Measurements from ENCODE around the gene UGDH.
"Not testable (repeated sequence)": the region's sequence is repeated elsewhere in the genome, so short reads cannot be mapped to it uniquely, and the experiment has no call there.

UGDH gene

GRCh38 chr4:39514888-39515401 is 12.3 kb downstream of the UGDH start:
- TF ChIP-seq EZH2 (optimal IDR thresholded peaks at IDR 0.05; ENCODE audit: low read depth, low read length), result no peak
- no peak for TF ChIP-seq CTCF (IDR thresholded peaks at IDR 0.05; ENCODE audit: low read length)
- no peak for TF ChIP-seq EZH2phosphoT487 (IDR thresholded peaks at IDR 0.05; ENCODE audit: low read length)

GRCh38 chr4:39514266-39514665 is 13.0 kb downstream of the UGDH start:
- H3F3A ChIP-seq (ENCODE audit: insufficient read depth, low read length); H2AFZ ChIP-seq (ENCODE audit: low read length); H3K9me3 ChIP-seq (replicated peaks; ENCODE audit: insufficient read depth, low read length); H3K9ac ChIP-seq (ENCODE audit: low read length); DNase-seq; H3K36me3 ChIP-seq (replicated peaks; ENCODE audit: insufficient read depth, low read length); H3K79me2 ChIP-seq (ENCODE audit: low read length); H3K27me3 ChIP-seq (replicated peaks; ENCODE audit: insufficient read depth, low read length); H3K9me2 ChIP-seq (replicated peaks; ENCODE audit: insufficient read depth, low read length); H3K27ac ChIP-seq (ENCODE audit: low read length); H3K4me3 ChIP-seq (ENCODE audit: low read length); H4K20me1 ChIP-seq (ENCODE audit: insufficient read depth, low read length); H3K4me2 ChIP-seq (ENCODE audit: low read depth, low read length); H3K4me1 ChIP-seq (ENCODE audit: low read length): not testable (repeated sequence)

More at GRCh38 chr4:39514888-39515401, 12.3 kb downstream of the UGDH start:
- Histone ChIP-seq H3K9me2 (replicated peaks; ENCODE audit: insufficient read depth, low read length) (no peaks in the 10 kb centered on the region), H3K9ac (ENCODE audit: low read length) (no peak overlapping the region), H3K4me1 (ENCODE audit: low read length) (no peaks in the 10 kb centered on the region), H3K79me2 (ENCODE audit: low read length) (no peaks in the 10 kb centered on the region), H3K4me2 (ENCODE audit: low read depth, low read length) (no peak overlapping the region), H3K27me3 (replicated peaks; ENCODE audit: insufficient read depth, low read length) (no peaks in the 10 kb centered on the region), H4K20me1 (ENCODE audit: insufficient read depth, low read length) (no peaks in the 10 kb centered on the region), H3K27ac (ENCODE audit: low read length) (no peak overlapping the region), H3K36me3 (replicated peaks; ENCODE audit: insufficient read depth, low read length) (no peaks in the 10 kb centered on the region), H3K9me3 (replicated peaks; ENCODE audit: insufficient read depth, low read length) (no peaks in the 10 kb centered on the region), H3K4me3 (ENCODE audit: low read length) (no peak overlapping the region), H3F3A (ENCODE audit: insufficient read depth, low read length) (no peaks in the 10 kb centered on the region), H2AFZ (ENCODE audit: low read length) (no peak overlapping the region)
- no peak for DNase-seq

GRCh38 chr4:39510348-39510929 is 16.8 kb downstream of the UGDH start:
- H3K79me2 ChIP-seq (ENCODE audit: low read length), result no peaks in the 10 kb centered on the region
- no peaks in the 10 kb centered on the region for H3K36me3 ChIP-seq (replicated peaks; ENCODE audit: insufficient read depth, low read length)
- TF ChIP-seq EZH2phosphoT487 (IDR thresholded peaks at IDR 0.05; ENCODE audit: low read length) (no peak), EZH2 (optimal IDR thresholded peaks at IDR 0.05; ENCODE audit: low read depth, low read length) (no peak), CTCF (IDR thresholded peaks at IDR 0.05; ENCODE audit: low read length) (no peak)
- H3K9me2 ChIP-seq (replicated peaks; ENCODE audit: insufficient read depth, low read length), result no peaks in the 10 kb centered on the region
- H3K9me3 ChIP-seq (replicated peaks; ENCODE audit: insufficient read depth, low read length), result no peaks in the 10 kb centered on the region
- DNase-seq, result no peak
- no peaks in the 10 kb centered on the region for H3F3A ChIP-seq (ENCODE audit: insufficient read depth, low read length)
- H3K27ac ChIP-seq (ENCODE audit: low read length), result no peak overlapping the region
- no peak overlapping the region for H3K4me2 ChIP-seq (ENCODE audit: low read depth, low read length)
- H3K4me3 ChIP-seq (ENCODE audit: low read length), result no peak overlapping the region
- no peak overlapping the region for H2AFZ ChIP-seq (ENCODE audit: low read length)
- no peaks in the 10 kb centered on the region for H4K20me1 ChIP-seq (ENCODE audit: insufficient read depth, low read length)
- no peak overlapping the region for H3K9ac ChIP-seq (ENCODE audit: low read length)
- H3K27me3 ChIP-seq (replicated peaks; ENCODE audit: insufficient read depth, low read length), result no peaks in the 10 kb centered on the region
- no peaks in the 10 kb centered on the region for H3K4me1 ChIP-seq (ENCODE audit: low read length)

- Histone ChIP-seq H3K27me3 (replicated peaks; ENCODE audit: insufficient read depth, low read length) (no peaks in the 10 kb centered on the region), H3K9me2 (replicated peaks; ENCODE audit: insufficient read depth, low read length) (no peaks in the 10 kb centered on the region), H3K27ac (ENCODE audit: low read length) (no peak overlapping the region), H3K79me2 (ENCODE audit: low read length) (no peaks in the 10 kb centered on the region), H3K4me2 (ENCODE audit: low read depth, low read length) (no peak overlapping the region), H3K4me3 (ENCODE audit: low read length) (no peak overlapping the region), H2AFZ (ENCODE audit: low read length) (no peak overlapping the region), H3K9ac (ENCODE audit: low read length) (no peak overlapping the region), H3K9me3 (replicated peaks; ENCODE audit: insufficient read depth, low read length) (no peaks in the 10 kb centered on the region), H3K4me1 (ENCODE audit: low read length) (no peaks in the 10 kb centered on the region), H3K36me3 (replicated peaks; ENCODE audit: insufficient read depth, low read length) (no peaks in the 10 kb centered on the region), H4K20me1 (ENCODE audit: insufficient read depth, low read length) (no peaks in the 10 kb centered on the region), H3F3A (ENCODE audit: insufficient read depth, low read length) (no peaks in the 10 kb centered on the region)
- TF ChIP-seq EZH2phosphoT487 (IDR thresholded peaks at IDR 0.05; ENCODE audit: low read length), result no peak
- no peak for TF ChIP-seq EZH2 (optimal IDR thresholded peaks at IDR 0.05; ENCODE audit: low read depth, low read length)
- TF ChIP-seq CTCF (IDR thresholded peaks at IDR 0.05; ENCODE audit: low read length), result no peak
- DNase-seq, result no peak
Measured at GRCh38 chr4:39505581-39505980, 21.7 kb downstream of the UGDH start.
